ENCODE results near the gene ATP5F1C. TPM values are rescaled to one million over a fixed set of nuclear protein-coding genes. Genes with fewer than 3 reads are reported as not detected.
A peak's percentile ranks its signal among the peaks of the same experiment; 100 is the strongest.

Gene ATP5F1C
- total RNA-seq, 4 donors from 2014 or later, result 306 to 448 (median 398) TPM

DNA sequence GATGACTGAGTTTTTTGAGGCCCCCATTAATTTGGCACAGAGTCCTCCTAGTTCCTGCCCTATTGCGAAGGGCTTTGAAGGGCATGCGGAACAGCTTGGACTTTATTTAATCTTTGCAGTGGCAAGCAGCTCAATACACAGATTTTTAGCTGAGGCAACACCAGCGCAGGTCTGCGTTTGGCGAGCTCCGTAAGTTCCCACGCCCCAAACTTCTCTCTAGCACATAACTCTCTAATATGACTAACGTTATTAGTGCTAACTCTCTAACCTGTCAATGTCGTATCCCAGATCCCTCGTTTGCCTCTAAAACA is 30.0 kb downstream of the ATP5F1C start:
- Histone ChIP-seq H3K36me3 (no peaks in the 10 kb centered on the region), H3K27me3 (no peaks in the 10 kb centered on the region), H3K27ac (peak overlapping the region in 3 of 4 donors; percentile 63 to 76 (median 64)), H3K9me3 (no peaks in the 10 kb centered on the region), H3K4me1 (peaks cover 0 to 10% (median 4%) of the 10 kb centered on the region in 4 donors), H3K4me3 (peak overlapping the region; percentile 85 to 99 (median 93))
- peak in 1 of 2 donors; percentile 56 for TF ChIP-seq POLR2A (IDR thresholded peaks at IDR 0.05)
- TF ChIP-seq, protein P1, sequence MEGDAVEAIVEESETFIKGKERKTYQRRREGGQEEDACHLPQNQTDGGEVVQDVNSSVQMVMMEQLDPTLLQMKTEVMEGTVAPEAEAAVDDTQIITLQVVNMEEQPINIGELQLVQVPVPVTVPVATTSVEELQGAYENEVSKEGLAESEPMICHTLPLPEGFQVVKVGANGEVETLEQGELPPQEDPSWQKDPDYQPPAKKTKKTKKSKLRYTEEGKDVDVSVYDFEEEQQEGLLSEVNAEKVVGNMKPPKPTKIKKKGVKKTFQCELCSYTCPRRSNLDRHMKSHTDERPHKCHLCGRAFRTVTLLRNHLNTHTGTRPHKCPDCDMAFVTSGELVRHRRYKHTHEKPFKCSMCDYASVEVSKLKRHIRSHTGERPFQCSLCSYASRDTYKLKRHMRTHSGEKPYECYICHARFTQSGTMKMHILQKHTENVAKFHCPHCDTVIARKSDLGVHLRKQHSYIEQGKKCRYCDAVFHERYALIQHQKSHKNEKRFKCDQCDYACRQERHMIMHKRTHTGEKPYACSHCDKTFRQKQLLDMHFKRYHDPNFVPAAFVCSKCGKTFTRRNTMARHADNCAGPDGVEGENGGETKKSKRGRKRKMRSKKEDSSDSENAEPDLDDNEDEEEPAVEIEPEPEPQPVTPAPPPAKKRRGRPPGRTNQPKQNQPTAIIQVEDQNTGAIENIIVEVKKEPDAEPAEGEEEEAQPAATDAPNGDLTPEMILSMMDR (IDR thresholded peaks at IDR 0.05), result no peak
- no peak for DNase-seq

DNA sequence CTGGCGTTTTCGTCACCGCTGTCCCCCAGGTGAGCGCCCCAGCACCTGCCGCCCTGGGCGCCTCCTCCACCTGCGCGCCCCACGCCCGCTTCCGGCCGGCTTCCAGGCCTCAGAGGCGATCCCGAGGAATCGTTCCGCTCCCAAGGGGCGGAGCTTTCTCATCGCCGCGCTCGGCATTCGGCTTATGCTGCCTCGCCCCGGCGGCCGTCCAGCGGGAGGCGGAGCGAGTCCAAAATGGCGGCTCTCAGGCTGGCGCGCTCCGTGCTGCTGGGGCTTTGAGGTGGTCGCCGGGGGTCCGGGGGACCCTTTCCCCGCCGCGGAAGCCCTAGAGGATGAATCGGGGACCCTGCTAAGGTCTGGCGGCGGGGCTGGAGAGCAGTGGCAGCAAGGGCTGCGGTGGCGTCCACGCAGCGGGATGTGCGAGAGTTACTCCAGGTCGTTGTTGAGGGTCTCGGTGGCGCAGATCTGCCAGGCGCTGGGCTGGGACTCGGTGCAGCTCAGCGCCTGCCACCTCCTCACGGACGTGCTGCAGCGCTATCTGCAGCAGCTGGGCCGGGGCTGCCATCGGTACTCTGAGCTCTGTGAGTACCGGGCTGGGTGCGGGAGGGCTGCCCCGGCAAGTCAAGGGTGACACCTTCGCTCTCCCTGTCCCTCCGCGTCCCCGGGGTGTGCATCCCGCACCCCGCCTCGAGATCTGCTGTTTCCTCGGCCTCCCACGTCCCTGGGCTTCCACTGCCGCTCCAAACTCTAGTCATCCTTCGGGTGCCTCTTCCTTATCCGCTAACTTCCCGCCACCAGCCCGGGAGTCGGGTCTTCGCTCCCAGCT is 30.5 kb downstream of the ATP5F1C start, which contains the start of gene TAF3:
Gene TAF3, plus strand, starts transcription at position 211 of the 826 bp plus-strand sequence. Its CDS starts 205 bp downstream, at position 416.
- peak; percentile 87 to 96 (median 95) for DNase-seq
- TF ChIP-seq POLR2A (IDR thresholded peaks at IDR 0.05), result peak; percentile 34 to 68
- TF ChIP-seq, protein P1 (IDR thresholded peaks at IDR 0.05), result no peak
- Histone ChIP-seq H3K9me3 (no peaks in the 10 kb centered on the region), H3K27me3 (no peaks in the 10 kb centered on the region), H3K36me3 (no peaks in the 10 kb centered on the region), H3K4me1 (peaks cover 0 to 10% (median 4%) of the 10 kb centered on the region in 4 donors), H3K27ac (peak within 1 kb of the TSS; percentile 57 to 76 (median 64)), H3K4me3 (peak within 1 kb of the TSS; percentile 85 to 99 (median 93))

DNA sequence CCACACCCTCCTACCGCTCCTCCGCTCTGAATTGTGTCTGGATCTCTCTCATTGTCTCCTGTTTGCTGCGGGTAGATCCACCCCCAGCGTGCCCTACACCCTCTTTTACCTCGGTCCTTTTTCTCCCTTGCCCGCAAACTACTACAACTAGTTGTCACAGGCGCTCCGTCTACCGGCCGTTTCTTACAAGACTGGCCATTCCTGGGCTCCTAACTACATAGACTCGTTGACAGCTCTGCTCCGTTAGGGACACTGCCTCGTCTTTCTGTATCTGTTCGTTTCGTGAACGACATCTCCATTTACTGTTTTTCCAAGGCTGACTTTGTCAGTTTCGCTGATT is 31.1 kb downstream of the ATP5F1C start:
- Histone ChIP-seq H3K27ac (peak overlapping the region in 2 of 4 donors; percentile 57 to 76), H3K4me3 (peak overlapping the region; percentile 85 to 99 (median 93)), H3K36me3 (no peaks in the 10 kb centered on the region), H3K4me1 (peaks cover 0 to 10% (median 4%) of the 10 kb centered on the region in 4 donors), H3K9me3 (no peaks in the 10 kb centered on the region), H3K27me3 (no peaks in the 10 kb centered on the region)
- TF ChIP-seq POLR2A (IDR thresholded peaks at IDR 0.05), result no peak
- TF ChIP-seq, protein P1 (IDR thresholded peaks at IDR 0.05), result peak in 2 of 6 experiments; percentile 21 to 23
- DNase-seq, result peak in 2 of 3 donors; percentile 32 to 67

DNA sequence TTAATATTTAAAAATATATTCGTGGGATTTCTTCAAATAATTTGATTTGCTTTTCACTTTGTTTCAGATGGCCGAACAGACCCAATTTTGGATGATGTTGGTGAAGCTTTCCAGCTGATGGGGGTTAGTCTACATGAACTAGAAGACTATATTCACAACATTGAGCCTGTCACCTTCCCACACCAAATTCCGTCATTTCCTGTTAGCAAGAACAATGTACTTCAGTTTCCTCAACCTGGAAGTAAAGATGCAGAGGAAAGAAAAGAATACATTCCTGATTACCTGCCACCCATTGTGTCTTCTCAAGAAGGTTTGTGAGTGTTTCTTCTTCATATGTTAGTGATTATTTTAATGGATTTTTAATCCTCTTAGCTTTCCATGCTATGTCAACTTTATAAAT is 36.3 kb downstream of the ATP5F1C start:
- Histone ChIP-seq H3K27me3 (no peaks in the 10 kb centered on the region), H3K36me3 (peaks cover 0 to 20% (median 0%) of the 10 kb centered on the region in 3 donors), H3K4me1 (peaks cover 0 to 9% (median 3%) of the 10 kb centered on the region in 4 donors), H3K27ac (no peak overlapping the region), H3K9me3 (no peaks in the 10 kb centered on the region), H3K4me3 (no peak overlapping the region)
- TF ChIP-seq, protein P1 (IDR thresholded peaks at IDR 0.05), result no peak
- no peak for DNase-seq

DNA sequence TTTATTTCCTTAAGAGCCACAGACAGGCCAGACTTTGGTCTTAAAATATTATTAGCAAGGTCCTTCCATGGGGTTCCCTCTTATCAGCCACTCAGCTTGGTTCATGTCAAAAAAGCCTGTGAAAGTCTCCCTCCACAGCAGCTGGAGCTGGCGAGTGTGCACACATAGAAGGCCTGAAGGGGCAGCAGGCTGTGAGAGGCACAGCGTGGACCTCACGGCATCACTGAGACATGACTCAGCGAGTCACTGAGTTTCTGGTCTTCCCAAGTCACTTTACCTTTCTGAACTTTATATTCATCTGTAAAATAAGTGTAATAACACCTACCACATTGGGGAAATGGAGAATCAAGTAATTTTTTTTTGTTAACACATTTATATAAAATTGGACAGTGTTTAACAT is 39.0 kb downstream of the ATP5F1C start:
- no peak for TF ChIP-seq POLR2A (IDR thresholded peaks at IDR 0.05)
- TF ChIP-seq, protein P1 (IDR thresholded peaks at IDR 0.05), result no peak
- H3K9me3 ChIP-seq, result no peaks in the 10 kb centered on the region
- H3K27ac ChIP-seq, result no peak overlapping the region
- H3K27me3 ChIP-seq, result no peaks in the 10 kb centered on the region
- H3K36me3 ChIP-seq, result peaks cover 0 to 20% (median 0%) of the 10 kb centered on the region in 3 donors
- DNase-seq, result no peak
- no peak overlapping the region for H3K4me3 ChIP-seq
- H3K4me1 ChIP-seq, result no peaks in the 10 kb centered on the region
